ENCODE results near the gene CTAGE1.

DNA sequence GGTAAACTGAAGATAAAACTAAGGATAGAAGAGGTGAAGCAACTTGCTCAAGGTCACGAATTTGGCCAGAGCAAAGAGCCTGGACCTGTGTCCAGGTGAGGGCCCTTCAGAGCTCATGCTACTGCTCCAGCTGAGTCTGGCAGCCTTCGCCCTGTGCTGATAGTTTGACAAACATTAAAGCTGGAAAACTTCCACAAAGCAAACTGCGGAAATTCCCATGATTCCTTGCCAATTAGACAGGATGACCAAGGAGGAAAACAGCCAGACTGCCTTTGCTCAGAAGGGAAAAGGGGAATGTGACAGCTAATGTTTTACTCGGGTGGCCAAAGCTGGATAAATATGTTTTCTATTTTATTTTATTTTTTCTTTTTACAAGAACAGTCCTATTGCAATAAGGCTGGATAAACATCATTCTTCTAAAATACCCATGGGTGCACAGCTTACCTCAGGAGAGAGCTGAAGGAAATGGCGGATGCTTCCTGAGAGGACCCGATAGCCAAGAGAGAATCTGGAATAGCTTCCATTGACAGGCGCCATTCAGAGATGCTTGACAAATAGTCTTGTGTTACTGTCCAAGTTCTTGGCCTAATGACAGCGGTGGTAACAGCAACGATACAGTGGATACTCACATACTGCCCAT lies 5.3 kb upstream of the CTAGE1 start:
- TF ChIP-seq POLR2A (IDR thresholded peaks at IDR 0.05; ENCODE audit: low read depth, low read length) (no peak), TAF1 (IDR thresholded peaks at IDR 0.05; ENCODE audit: borderline replicate concordance, low read depth, low read length) (no peak), POLR2AphosphoS5 (IDR thresholded peaks at IDR 0.05; ENCODE audit: low read depth, low read length) (no peak)

Data from GM12892 (cell line).